ENCODE results near the gene SYNPO2.
"Not testable (repeated sequence)": the region's sequence is repeated elsewhere in the genome, so short reads cannot be mapped to it uniquely, and the experiment has no call there.

SYNPO2 gene

GRCh38 chr4:118888666-118889311 is at the start of gene SYNPO2:
TSS of gene SYNPO2 (plus strand) at chr4:118888854. CDS start at chr4:118889037, 183 bp downstream.
- in situ Hi-C loops (cut with HindIII; ENCODE audit: low sequenced_read_pairs), result no loop called here

DNA sequence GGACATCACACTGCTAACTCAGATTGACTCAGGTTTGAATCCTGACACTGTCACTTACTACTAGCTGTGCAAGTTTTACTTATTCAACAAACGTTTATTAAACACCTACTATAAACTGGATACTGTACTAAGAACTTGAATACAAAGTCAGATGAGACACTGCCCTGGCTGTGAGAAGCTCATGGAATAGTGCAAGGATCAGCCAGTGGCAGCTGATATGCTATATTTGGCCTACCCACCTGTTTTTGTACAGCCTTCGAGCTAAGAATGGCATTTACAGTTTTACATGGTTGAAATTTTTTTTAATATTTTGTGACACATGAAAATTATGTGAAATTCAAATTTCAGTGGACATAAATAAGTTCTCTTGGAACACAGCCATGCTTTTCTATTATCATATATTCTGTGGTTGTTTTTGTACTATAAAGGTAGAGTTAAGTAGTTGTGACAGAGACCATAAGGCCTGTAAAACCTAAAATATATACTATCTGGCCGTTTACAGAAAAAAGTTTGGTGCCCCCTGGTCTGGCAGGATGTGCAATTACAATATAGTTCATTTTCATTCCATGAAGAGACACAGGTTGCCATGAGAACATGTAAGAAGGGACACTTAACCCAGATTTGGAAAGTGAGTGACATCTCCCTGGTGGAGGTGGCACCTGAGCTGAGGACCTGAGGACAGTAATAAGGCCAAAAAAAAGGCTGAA is 49.3 kb upstream of the SYNPO2 start:
- in situ Hi-C loops (cut with HindIII; ENCODE audit: low sequenced_read_pairs), result no loop called here

GRCh38 chr4:118842055-118842454 is 46.6 kb upstream of the SYNPO2 start:
- in situ Hi-C loops (cut with HindIII; ENCODE audit: low sequenced_read_pairs), result no loop called here

GRCh38 chr4:118843237-118843636 is 45.4 kb upstream of the SYNPO2 start:
- in situ Hi-C loops (cut with HindIII; ENCODE audit: low sequenced_read_pairs), result no loop called here

GRCh38 chr4:118845552-118846050 is 43.1 kb upstream of the SYNPO2 start:
- in situ Hi-C loops (cut with HindIII; ENCODE audit: low sequenced_read_pairs), result no loop called here

DNA sequence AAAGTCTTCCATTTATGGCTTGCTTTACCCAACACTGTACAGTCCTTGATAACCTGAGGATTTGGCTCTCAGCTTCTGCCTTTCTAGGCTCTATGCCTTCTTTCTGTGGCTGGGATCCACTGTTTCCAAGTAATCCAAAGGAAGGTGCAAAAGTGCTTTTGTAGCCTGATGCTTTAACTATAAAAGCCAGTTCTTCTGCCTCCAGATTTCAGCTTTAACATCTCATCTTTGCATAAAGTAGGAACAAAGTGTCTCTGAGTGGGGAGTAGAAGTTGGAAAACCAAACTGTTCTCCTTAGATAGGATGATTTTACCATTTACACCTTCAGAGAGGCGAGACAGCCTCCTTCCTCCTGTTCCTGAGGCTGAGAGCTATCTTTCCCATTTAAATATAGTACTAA is 41.7 kb upstream of the SYNPO2 start:
- in situ Hi-C loops (cut with HindIII; ENCODE audit: low sequenced_read_pairs), result no loop called here

- in situ Hi-C loops (cut with HindIII; ENCODE audit: low sequenced_read_pairs), result no loop called here
These were observed 40.4 kb upstream of the SYNPO2 start for GRCh38 chr4:118848242-118848641.

- in situ Hi-C loops (cut with HindIII; ENCODE audit: low sequenced_read_pairs), result no loop called here
These were observed 39.8 kb upstream of the SYNPO2 start for GRCh38 chr4:118848901-118849300.

DNA sequence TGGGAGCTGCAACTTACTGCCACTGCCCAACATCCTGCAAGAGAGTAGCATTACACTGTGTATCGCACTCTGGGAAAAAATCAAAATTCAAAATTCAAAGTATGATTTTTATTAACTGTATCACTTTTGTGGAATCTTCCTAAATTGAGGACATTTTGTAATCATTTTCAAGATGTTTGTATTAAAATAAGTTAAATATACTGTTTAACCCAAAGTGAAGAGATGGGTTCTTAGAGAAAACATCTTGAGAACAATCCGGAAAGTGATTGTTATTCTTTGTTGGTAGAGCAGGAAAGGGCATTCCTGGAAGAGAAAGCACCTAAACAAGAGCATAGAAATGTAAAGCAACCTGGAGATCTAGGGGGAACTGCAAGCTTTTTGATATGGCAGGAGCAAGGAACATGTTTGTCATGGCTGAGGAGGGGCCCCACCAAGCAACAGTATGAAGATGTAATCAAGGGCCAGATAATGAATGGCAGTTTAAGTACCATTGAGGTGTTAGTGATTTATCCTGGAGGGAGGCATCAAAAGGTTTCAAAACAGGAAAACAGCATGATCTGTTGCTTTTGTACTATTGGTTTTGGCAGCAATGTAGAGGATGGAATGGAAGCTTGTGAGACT is 38.7 kb upstream of the SYNPO2 start:
- in situ Hi-C loops (cut with HindIII; ENCODE audit: low sequenced_read_pairs), result no loop called here

DNA sequence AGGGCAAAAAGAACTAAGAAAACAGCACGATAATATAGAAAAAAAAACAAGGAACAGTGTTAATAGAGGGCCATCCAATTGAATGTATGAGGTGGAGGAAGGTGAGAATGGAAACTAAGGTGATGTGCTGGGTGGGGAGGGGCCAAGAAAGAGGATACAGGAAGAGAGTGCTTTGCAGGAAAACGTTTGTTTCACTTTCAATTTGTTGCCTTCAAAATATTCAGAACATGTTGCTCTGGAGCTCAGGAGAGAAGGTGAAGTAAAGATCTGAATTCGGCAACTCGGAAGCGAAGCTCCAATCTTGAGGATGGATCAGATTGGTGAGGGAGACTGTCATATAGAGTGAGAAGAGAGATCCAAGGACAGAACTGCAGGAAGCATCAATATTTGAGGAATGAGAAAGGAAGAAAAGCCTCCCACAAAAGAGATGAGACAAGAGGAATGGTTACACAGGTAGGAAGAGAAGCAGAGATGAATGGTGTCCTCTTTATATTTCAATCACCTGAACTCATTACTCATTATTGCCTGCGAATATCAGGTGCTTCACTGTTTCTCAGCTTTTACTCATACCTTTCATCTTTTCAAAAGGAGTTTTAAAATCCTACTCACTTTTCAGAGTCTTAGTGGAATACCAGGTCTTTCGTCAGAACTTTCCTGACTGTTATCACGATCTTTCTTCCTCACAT is 38.0 kb upstream of the SYNPO2 start:
- in situ Hi-C loops (cut with HindIII; ENCODE audit: low sequenced_read_pairs), result no loop called here

DNA sequence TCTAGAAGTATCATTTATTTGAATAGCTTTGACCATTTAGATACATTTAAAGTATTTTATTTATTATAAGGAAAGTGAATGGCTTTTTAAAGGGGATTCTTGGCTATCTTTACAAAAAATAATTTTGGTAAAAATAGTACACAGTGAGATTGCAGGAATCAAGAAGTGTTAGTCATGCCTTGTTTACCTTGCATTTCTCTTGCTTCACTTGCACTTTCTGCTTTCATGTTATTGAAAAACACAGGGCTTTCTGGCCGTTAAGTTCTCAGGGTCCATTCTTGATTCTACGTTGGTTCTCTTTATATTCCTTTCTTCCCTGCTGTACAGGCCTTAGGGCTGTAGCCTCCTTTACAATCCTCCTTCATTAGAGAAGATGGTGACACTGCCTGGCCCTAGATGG is 30.9 kb upstream of the SYNPO2 start:
- in situ Hi-C loops (cut with HindIII; ENCODE audit: low sequenced_read_pairs), result no loop called here

- in situ Hi-C loops (cut with HindIII; ENCODE audit: low sequenced_read_pairs), result no loop called here
These were observed 29.9 kb upstream of the SYNPO2 start for GRCh38 chr4:118858779-118859178.

GRCh38 chr4:118865091-118865708 is 23.5 kb upstream of the SYNPO2 start:
- in situ Hi-C loops (cut with HindIII; ENCODE audit: low sequenced_read_pairs), result no loop called here

DNA sequence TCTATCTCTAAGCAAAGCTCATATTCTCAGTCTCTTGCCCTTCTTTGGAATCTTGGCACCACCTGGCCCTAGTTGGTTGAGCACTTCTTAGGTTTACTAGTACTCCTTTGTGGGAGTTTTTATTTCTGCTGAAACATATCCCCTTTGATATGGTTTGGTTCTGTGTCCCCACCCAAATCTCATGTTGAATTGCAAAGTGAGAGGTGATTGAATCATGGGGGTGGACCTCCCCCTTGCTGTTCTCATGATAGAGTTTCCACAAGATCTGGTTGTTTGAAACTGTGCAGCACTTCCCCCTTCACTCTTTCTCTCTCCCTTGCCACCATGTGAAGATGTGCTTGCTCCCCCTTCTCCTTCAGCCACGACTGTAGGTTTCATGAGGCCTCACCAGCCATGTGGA is 22.2 kb upstream of the SYNPO2 start:
- in situ Hi-C loops (cut with HindIII; ENCODE audit: low sequenced_read_pairs), result no loop called here

DNA sequence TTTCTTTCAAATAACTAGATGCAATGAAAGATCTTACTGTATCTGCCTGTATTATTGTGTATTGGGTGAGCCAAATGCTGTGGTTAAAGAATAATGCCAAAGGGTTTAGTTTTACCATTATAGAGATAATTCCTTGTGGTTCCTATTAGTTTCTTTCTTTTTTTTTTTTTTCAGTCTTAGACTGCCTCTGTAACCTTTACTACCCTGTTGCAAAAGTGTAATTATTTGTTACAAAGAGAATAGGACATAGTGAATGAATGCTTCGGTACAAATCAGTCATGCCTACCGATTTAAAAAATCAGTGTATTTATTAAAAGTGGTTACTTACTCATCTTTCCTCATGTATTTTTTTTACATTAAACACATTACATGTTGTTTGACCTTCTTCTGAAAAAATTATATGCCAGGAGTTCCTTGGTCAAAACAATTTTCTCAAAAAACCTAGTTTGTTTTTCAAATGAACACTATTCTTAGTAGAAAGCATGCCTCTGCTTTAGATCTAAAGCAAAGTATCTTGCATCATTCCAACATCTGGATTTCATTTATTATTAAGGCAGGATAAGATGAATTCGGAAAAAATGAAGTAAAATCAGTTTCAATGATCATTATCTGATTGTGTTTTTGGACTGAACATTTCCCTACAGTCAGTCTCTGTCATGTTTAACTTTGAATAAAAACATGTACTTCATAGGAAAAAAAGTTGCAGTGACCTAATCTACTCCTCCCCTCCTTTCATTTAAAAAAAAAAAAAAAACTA is 21.2 kb upstream of the SYNPO2 start:
- in situ Hi-C loops (cut with HindIII; ENCODE audit: low sequenced_read_pairs), result no loop called here

- in situ Hi-C loops (cut with HindIII; ENCODE audit: low sequenced_read_pairs), result no loop called here
These were observed 18.8 kb upstream of the SYNPO2 start for GRCh38 chr4:118869808-118870342.

DNA sequence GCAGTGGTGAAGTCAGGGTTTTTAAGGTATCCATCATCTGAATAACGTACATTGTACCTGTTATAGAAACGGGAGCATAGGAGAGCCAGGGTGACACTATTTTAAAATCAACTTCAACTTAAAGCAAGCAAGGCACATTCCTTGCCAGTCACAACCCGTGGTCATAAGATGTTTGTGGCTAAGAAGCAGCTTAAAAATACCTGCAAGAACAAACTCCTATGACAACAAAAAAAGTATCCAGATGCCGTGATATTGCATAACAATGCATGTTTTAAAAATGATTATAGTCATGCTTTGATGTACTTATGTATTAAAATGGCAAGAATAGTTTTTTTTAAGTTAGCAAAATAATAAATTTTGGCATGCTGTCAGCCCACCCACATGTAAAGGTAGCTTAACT is 16.5 kb upstream of the SYNPO2 start:
- in situ Hi-C loops (cut with HindIII; ENCODE audit: low sequenced_read_pairs), result no loop called here

- in situ Hi-C loops (cut with HindIII; ENCODE audit: low sequenced_read_pairs), result no loop called here
These were observed 10.9 kb upstream of the SYNPO2 start for GRCh38 chr4:118877797-118878196.

- in situ Hi-C loops (cut with HindIII; ENCODE audit: low sequenced_read_pairs), result not testable (repeated sequence)
These were observed 10.1 kb upstream of the SYNPO2 start for GRCh38 chr4:118878507-118878906.

DNA sequence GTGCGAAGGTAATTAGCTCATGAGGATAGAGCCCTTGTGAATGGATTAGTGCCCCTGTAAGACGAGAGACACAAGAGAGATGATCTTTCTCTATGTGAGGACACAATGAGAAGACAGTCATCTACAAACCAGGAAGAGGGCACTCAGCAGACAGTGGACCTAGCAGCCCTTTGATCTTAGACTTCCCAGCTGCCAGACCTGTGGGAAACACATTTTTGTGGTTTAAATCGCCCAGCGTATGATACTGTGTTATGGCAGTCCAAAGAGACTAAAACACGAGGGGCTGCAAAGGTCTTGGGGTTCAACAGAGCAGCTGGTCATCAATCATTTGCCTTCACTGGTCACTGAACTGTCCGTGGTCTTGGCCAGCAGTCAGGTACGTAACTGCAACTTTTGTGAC is 9.2 kb upstream of the SYNPO2 start:
- in situ Hi-C loops (cut with HindIII; ENCODE audit: low sequenced_read_pairs), result no loop called here

Data from endothelial cell of hepatic sinusoid (primary cell).